Brain microvascular endothelial cell (primary cell): Measurements from ENCODE around the gene IGSF23.
A peak's percentile ranks its signal among the peaks of the same experiment; 100 is the strongest.
"Not testable (repeated sequence)": the region's sequence is repeated elsewhere in the genome, so short reads cannot be mapped to it uniquely, and the experiment has no call there.

Source experiments
- DNase-seq: peaks from one replicate; pipeline ENCODE4 v3.0.0-alpha.2; 2020
- H3K27ac ChIP-seq: fragments of 250-450 bp; sonication (Bioruptor Pico); 2 replicates; pipeline ENCODE4 v1.5.1; 2020; ENCODE audit warnings: mild to moderate bottlenecking, moderate library complexity
- H3K27me3 ChIP-seq: fragments of 250-450 bp; sonication (Bioruptor Pico); replicated peaks from 2 replicates; pipeline ENCODE4 v1.5.1; 2020; ENCODE audit warnings: mild to moderate bottlenecking
- H3K36me3 ChIP-seq: fragments of 250-450 bp; sonication (Bioruptor Pico); replicated peaks from 2 replicates; pipeline ENCODE4 v1.5.1; 2020; ENCODE audit warnings: mild to moderate bottlenecking
- H3K4me3 ChIP-seq: 2 replicates; pipeline ENCODE4 v1.5.1; 2011; ENCODE audit warnings: low read depth, mild to moderate bottlenecking, control low read depth, low read length, moderate library complexity
- CTCF ChIP-seq: IDR thresholded peaks from 2 replicates; pipeline ENCODE4 v1.5.1; 2011; ENCODE audit warnings: low read depth, mild to moderate bottlenecking, moderate library complexity, low read length, control low read depth, inconsistent platforms; ENCODE audit errors: missing control alignments
- in situ Hi-C: cut with HindIII; loops from 2 replicates; pipeline ENCODE4 v1.10.0; 2017; ENCODE audit warnings: low sequenced_read_pairs, low pct_ligation_motif_present

IGSF23 gene

DNA sequence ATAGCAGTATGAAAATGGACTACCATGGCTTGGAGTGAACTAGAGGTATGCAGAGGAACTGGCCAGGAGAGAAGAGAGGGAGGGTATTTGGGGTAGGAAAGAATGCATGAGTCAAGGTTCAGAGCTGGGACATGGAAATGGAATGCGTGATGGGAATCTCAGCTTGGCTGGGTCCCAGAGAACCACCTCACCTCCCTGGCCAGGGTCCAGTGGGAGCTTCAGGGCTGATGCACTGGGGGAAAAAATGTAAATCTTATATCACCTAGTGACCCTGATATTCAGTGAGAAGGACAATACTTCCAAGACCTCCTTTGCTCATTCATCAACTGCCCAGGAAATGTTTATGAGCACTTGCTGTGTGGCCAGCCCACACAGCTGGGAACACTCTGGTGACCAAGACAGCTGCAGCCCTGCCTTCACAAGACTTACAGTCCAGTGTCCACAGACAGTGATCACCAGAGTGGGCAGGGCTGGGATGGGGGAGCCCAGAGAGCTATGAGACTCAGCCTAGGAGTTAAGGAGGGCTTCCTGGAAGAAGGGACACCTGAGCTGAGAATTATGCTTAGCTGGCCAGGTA lies 12.8 kb downstream of the IGSF23 start:
- Histone ChIP-seq H3K4me3 (no peak overlapping the region), H3K27me3 (no peaks in the 10 kb centered on the region), H3K36me3 (no peaks in the 10 kb centered on the region), H3K27ac (peak overlapping the region; percentile 77)
- no peak for TF ChIP-seq CTCF
- in situ Hi-C loops, result no loop called here
- DNase-seq, result peak; percentile 93

- DNase-seq, result no peak
- Histone ChIP-seq H3K27me3 (no peaks in the 10 kb centered on the region), H3K36me3 (no peaks in the 10 kb centered on the region), H3K27ac (no peak overlapping the region), H3K4me3 (no peak overlapping the region)
- in situ Hi-C loops, result no loop called here
- TF ChIP-seq CTCF, result no peak
Measured at GRCh38 chr19:44627631-44628030, 14.3 kb downstream of the IGSF23 start.

DNA sequence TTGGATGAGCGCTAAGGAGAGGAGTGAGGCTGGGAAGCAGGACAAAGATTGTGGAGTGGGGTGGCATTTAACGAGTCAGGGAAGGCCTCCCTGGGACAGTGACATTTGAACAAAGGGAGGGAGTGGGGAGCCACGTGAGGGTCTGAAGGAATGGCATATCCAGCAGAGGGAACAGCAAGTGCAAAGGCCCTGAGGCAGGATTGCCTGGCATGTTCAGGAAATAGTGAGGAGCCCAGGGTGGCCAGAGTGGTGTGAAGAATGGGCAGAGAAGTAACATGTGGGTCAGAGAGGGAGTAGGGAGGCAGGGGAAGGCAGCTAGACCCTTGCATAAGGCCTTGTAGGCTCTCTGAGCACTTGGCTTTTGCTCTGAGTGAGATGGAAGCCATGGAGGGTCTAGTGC lies 15.4 kb downstream of the IGSF23 start:
- H3K4me3 ChIP-seq, result no peak overlapping the region
- TF ChIP-seq CTCF, result no peak
- in situ Hi-C loops, result no loop called here

GRCh38 chr19:44631611-44632010 lies 18.2 kb downstream of the IGSF23 start:
- H3K27ac ChIP-seq, H3K36me3 ChIP-seq, H3K4me3 ChIP-seq, H3K27me3 ChIP-seq, DNase-seq, in situ Hi-C loops: not testable (repeated sequence)

More for the DNA sequence above, 15.4 kb downstream of the IGSF23 start:
- H3K27ac ChIP-seq, result no peak overlapping the region
- DNase-seq, result no peak
- no peaks in the 10 kb centered on the region for H3K36me3 ChIP-seq
- no peaks in the 10 kb centered on the region for H3K27me3 ChIP-seq

- H3K27me3 ChIP-seq, result not testable (repeated sequence)
Measured at GRCh38 chr19:44634058-44634457, 20.7 kb downstream of the IGSF23 start.

GRCh38 chr19:44634785-44635184 lies 21.4 kb downstream of the IGSF23 start:
- no peak overlapping the region for H3K4me3 ChIP-seq
- H3K36me3 ChIP-seq, result no peaks in the 10 kb centered on the region
- TF ChIP-seq CTCF, result no peak
- no peak overlapping the region for H3K27ac ChIP-seq
- H3K27me3 ChIP-seq, result no peaks in the 10 kb centered on the region
- in situ Hi-C loops, result no loop called here
- no peak for DNase-seq

More at GRCh38 chr19:44634058-44634457, 20.7 kb downstream of the IGSF23 start:
- in situ Hi-C loops, DNase-seq, H3K36me3 ChIP-seq, H3K27ac ChIP-seq, H3K4me3 ChIP-seq: not testable (repeated sequence)
